GM19023 (cell line): ENCODE measurements around the gene NPY1R.
A peak's percentile ranks its signal among the peaks of the same experiment; 100 is the strongest.

ENCODE experiments used
- ATAC-seq: cut with Tn5 transposase; IDR thresholded peaks from one replicate; pipeline ENCODE4 v1.9.1; 2021; ENCODE audit warnings: mild to moderate bottlenecking, moderate library complexity; ENCODE audit not compliant: unreplicated experiment

NPY1R gene

DNA sequence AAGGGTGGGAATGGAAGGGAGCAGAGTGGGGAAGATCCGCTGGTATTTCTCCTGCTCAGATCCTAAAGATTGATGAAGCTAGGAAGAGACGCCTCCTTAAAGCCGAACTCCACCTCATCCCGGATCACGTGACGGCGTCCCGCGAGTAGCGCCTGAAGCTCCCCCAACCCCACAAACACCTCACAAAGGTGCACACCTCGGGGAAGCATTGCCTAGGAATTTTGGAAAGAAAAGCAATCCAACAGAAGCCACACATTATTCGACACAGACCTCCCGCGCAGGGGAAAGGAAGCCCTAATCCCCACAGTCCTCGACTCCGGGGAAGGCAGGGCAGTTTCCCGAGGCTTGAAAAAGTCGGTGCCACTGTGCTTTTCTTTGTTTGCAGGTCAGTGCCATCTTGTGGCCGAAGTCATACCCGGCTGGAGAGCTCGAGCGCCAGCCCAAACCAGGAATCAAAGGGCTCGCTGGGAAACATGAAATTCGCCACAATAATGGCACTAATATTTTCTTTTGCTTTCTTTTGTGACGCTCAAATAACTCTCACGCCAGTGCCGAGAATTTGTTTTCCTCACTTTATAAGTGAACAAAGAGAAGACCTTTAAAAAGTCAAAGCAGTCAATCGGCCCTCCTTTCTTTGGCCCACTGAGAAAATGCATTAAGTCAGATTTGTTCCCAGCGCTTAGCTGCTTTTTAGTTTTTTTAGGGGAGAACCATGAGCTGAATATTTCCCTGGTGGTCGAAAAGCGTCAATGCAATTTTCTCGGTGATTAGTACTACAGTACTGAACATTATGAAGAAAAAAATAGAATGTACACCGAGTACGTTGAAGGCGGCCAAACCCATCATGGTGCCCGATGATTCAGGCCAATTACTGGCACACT, at the start of gene NPY1R:
NPY1R (minus strand) TSS at position 71 of the 881 bp plus-strand sequence. CDS start 6,042 bp downstream, outside the sequence.
- peak; percentile 79 for ATAC-seq

DNA sequence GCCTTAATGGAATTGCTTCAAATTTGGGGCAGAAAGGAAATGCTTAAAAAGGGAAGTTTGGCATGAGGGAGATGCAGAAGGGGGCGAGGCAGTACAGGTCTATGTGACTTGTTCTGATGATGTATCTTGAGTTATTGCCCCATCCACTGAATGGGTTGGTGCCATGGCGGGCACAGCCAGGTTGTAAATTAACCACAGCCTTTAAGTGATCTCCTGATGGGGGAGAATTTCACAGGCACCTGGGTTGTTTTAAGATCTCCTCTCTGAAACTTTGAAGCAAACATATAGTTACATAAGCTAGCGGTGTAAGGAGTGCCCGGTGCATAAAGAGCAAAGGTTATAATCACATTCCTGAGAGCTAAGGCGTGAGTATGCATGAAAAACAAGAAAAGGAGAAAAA, 48.3 kb upstream of the NPY1R start:
- no peak for ATAC-seq

DNA sequence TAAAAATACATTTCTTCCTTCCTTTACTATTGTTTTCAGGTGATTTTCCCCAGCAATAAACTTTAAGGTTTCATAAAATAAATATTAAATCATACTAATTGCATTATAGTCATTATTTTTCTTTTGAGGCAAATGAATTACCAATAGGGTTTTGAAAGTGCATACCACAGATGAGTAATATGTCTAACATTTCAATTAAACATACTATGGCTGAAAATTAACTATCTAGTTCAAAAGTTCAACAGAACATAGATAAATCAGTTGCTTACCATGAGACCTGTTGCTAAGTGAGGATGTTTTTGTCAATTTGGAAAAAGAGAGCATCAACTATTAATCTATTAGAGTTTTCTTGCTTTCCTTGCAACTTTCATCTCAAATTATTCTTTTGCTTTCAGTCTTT, 46.3 kb upstream of the NPY1R start:
- no peak for ATAC-seq

DNA sequence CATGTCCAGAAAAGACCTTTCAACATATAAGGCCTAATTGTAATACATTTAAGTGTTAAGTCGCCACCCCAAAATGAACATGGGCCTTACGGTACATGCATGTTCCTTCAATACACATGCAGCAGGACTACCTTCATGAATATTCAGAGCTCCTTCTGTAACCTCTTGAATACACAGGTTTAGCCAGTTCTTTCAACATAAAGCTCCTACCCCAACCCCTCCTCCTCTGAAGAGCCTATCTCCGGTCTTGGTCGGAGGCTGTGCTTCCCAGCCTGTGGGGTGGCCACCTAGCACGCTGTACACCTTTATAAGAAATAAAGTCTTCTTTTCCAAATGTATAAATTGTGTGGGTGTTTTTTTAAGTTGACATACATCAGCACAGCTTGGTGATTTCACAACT, 39.6 kb upstream of the NPY1R start:
- no peak for ATAC-seq

DNA sequence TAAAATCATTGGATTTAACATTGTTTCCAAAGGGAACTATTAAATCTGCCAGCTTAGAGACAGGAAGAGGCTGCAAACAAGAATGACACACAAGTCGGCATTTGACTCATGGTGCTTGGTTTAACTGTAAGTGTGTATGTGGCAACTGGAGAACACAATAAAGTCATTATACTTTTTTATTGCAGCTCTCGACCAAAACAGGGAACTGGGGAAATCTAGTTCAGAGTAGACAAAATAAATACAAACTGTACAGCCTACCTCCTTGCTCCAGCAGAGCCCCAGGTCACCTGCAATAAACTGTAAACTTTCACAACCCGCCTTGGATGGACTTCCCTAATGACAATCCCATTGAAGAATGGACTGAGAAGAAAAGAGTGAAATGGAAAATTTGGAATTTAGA, 35.3 kb upstream of the NPY1R start:
- no peak for ATAC-seq

DNA sequence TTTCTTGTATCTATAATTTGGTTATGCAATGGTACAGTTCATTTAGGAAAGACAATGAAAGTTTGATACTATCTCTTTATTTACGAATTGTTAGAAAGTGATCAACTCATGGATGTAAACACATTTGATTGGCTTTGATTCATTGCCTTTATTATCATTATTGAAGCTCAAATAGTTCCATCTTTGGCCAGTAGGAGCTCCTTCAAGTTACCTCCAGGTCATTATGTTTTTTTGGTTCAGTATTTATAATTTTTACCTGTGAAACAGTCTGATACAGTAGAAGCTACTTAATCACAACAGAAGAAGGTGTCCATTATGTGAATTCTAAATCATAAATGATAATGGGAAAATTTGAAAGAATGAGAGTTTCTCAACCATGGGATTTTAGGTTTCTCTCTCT, 23.7 kb upstream of the NPY1R start:
- no peak for ATAC-seq

DNA sequence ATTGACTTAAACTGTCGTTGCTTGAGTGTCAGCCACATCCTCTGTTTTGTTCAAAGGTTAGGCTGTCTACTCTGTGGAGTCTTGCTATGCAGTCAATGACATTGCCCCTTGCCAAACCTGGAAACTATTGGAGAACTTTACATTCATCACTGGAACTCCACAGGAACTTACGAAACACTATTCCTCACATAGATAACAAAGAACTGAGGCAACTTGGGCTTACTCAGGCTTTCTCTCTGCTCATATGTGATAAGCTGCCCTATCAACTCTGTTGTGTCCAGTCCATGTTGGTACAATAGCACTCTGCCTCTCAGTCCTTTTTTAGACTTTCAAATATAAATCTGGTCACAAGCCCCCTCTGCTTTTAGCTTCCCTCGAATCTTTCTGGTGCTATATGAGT, 20.7 kb upstream of the NPY1R start:
- ATAC-seq: no peak

DNA sequence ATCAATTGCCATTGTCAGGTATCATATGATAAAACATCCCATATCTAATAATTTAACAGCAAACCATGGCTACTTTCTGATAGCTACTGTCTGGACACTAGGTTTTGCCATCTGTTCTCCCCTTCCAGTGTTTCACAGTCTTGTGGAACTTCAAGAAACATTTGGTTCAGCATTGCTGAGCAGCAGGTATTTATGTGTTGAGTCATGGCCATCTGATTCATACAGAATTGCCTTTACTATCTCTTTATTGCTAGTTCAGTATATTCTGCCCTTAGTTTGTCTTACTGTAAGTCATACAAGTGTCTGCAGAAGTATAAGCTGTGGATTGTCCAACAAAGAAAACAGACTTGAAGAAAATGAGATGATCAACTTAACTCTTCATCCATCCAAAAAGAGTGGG, 18.3 kb upstream of the NPY1R start:
- ATAC-seq: no peak

DNA sequence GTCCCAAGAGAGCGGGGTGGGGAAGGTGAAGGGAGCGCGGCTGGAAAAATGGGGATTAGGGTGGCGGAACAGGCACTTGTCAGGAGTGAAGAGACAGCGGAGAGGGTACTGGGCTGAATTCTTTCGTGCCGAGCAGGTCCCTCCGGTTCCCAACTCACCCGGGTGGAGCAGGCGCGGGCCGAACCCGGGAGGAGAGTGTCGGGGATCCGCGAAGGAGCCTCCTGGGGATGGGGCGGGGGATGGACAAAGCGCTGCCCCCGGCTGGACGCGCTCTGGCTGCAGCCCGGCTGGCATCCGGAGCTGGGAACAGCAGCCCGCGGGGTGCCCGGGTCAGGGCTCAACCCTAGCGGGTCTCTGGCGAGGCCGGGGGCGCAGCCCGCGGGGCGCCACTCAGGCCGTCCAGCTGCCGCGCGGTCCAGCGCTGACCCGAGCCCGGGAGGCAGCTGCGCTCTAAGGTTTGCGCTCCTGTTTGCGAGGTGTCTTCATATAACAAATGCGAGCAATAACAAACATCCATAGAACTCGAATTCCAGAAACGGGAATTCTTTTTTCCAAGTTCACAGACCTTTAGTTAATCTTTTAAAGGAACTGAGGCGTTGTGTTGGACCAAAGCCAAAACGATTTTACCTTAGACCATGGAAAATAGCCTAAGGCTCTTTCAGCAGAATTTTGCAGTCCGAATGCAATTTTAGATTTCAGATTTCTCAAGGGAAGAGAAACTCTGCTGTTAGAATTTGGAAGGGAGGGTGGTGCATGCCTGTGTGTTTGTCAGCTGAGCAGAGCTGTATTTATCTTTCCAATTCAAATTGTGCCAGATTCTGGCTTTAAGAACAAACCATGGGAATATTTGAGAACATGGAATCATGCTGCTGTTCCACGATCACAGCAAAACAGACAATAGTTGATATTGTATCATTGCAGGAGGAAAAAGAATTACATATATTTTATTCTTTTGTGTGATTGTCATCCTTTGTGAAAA, 12.0 kb upstream of the NPY1R start:
- ATAC-seq: no peak

DNA sequence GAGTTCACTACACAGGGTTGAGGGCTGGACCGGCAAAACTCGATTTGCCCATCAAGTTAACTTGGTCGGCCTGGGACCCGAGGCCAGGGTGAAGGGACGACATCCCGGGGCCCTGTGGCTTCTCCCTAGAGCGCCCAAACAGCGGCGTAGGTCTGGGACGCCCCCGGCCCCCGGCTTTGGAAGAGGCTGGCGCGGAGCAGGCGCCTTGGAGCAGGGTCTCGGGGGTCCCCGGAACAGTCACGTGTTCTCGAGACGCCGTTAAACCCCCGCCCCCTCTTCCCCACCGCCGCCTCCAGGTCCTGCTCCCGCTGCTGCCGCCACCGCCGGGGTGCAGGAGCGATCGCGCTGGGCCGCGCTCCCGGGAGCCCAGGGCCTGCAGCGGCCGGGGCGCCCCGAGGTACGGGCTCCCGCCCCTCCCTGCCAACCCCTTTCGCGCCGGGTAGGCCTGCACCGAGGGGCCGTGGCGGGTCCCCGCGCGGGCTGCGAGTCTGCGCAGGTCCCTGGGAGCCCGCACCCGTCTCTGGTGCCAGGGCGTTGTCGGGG, 11.3 kb upstream of the NPY1R start, which contains the start of gene NPY5R:
NPY5R (plus strand) TSS at position 289 of the 543 bp plus-strand sequence. CDS start 6,382 bp downstream, outside the sequence.
- ATAC-seq: no peak

DNA sequence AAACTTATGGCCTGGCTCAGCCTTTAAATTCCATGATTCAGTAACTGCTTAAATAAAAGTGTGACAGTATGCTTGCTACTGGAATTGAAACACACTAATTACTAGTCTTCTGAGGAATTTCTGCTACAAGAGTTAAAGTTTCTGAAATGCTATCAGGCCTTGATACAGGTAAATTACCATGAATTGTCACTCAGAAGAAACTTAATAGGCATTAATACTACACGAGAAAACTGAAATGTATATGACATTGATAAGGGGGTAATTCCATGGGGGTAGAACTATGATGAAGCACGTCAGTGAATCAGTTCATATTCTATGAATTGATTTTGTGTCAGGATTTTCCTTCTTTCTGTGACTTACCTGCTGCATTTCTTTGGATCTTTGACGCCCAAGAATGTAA, 3.0 kb upstream of the NPY1R start:
- ATAC-seq: no peak

DNA sequence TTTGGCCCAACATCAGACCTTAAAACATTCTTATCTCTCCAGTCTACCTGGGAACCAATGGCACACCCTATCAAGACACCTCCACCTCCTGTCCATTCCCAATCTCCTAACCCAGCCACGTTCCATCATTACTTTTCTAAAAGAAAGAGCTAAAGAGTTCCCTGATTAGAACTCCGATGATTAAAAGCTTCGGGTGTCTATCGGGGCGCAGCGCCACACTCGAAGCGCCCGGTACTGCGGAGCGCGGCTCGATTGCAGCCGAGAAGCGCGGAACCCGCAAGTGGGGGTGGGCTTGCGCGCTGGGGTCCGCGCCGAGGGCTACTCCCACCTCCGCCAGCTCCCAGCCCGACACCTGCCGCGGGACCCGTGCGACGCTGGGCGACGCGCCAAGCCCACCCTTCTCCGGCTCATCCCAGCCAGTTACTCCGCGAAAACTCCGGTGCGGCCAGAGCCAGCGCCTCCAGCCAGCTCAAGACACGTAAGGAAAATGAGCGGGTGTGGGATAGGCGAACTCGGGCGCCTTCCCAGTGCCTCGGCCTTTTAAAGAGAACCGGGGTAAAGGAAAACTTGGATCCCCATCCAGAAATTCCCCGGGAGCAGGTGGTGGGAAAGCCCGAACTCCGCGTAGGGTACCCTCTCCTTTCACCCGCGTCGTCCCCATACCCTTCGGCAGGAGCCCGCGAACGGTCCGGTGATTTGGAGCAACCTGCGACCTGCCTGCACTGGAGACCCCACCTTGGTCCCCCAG, 593 bp downstream of the NPY1R start:
- ATAC-seq: no peak

DNA sequence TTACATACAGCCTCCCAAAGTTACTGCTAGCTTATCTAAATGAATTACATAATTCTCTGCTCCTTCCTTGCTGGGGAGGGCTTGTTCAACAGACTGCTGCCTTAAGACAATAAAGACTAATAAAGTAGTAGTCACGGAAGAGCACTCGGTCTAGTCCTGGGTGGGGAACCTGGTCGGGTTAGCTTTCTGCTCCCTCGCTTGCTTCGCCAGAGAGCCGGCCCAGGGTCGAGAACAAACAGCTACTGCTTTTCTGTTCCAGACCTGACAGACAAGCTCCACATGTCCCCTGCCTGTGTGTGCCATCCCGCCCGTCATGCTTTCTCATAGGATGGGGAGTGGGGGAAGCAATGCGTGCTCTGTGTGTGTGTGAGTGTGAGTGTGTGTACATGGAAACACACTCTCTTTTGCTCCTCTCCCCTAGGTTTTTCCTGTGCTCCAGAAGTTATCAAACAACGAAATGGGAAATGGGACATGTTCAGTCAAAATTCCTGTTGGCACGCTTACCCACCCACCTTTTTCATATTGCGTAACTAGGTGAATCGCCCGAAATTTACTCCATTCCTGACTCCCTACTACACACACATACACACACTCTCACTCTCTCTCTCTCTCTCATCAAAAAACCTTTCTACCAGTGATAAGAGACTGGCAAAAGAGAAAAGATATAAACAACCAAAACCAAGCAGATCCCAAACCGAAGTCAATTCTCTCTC, 1.3 kb downstream of the NPY1R start:
- ATAC-seq: no peak

DNA sequence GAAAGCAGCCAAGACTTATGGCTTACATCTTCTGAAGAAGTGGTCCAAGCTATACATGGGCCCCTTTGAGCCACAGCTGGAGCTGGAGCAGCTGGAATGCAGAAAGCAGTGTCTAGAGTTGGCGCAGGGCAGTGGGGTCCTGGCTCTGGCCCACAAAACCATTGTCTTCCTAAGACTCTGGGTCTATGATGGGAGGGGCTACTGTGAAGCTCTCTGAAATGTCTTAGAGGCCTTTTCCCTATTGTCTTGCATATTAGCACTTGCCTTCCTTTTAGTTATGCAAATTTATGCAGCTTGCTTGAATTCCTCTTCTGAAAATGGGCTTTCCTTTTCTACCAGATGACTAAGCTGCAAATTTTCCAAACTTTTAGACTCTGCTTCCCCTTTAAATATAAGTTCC, 15.3 kb downstream of the NPY1R start:
- ATAC-seq: no peak

DNA sequence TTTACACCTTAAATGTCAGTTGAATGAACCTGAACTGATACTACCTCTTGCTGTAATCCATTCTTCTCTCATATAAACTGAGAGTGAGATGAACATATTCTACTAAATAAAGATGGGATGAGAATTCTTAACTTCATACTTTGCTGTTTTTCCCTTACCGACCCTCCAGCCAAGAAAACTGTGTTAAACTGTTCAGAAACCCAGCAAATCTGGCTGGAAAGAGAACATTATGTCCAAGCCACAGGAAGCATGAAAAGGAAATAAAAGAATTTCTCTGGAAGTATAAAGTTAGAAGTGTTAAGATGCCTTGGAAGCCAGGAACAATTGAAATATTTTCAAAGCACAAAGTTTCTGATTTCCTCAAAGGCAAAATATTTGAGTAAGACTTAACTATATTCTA, 22.9 kb downstream of the NPY1R start:
- no peak for ATAC-seq

DNA sequence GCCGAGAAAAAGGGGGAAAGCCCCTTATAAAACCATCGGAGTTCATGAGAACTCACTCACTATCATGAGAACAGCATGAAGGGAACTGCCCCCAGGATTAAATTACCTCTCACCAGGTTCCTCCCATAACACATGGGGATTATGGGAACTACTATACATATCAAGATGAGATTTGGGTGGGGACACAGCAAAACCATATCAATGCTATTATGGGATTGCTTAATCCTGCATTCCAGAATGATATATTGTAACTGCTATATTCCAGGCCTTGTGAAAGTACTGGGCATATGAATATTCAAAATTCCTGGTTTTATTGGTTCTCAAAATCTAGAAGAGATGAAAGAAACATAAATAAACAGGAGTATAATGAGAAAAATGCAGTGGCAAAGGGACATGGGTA, 29.3 kb downstream of the NPY1R start:
- no peak for ATAC-seq

DNA sequence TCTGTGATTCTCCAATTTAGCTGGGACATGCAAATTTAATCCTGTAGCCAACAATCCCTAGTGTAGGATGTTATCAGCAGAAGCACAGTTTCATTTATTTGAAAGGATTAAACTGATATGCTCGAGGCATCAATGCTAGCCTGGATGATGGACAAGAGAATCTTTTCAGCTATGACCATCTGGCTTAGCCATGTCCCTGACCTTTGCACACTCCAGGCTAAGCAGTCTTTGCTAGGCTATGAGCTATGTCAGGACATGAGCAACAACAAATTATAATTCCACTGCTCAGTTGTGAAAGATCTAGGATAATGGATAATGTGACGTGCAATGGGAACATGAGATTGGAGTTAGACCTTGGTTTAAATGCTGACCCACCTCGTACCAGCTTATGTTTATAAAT, 32.0 kb downstream of the NPY1R start:
- ATAC-seq: no peak

DNA sequence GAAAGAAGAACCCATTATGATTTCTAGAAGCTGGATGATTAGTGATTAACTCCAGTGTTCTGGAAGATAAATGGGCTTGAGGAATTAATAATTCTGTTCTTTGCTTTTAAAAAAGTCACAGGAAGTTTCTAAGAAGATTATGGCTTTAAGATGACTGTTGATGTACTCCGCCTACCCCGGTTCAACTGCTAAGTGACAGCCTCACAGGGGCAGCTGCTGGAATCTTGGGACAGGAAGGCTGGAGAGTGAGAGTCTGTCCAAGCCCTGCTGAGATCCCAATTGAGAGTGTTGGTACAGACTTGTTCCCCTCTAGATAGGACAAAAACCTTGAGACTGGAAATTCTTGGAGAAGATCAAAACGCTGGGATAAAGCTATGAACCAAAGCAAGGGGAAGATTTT, 37.3 kb downstream of the NPY1R start:
- ATAC-seq: no peak

DNA sequence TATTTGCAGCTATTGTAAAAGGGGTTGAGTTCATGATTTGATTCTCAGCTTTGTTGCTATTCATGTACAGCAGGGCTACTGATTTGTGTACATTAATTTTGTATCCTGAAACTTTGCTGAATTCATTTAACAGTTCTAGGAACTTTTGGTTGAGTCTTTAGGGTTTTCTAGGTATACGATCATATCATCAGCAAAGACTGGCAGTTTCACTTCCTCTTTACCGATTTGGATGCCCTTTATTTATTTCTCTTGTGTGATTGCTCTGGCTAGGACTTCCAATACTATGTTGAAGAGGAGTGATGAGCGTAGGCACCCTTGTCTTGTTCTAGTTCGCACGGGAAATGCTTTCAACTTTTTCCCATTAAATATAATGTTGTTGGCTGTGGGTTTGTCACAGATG, 48.1 kb downstream of the NPY1R start:
- ATAC-seq: no peak
